Effector memory CD4-positive, alpha-beta T cell (primary cell): Measurements from ENCODE around the gene ENTPD7.

Experiments used
- DNase-seq, 3 donors: peaks; one replicate each; pipeline ENCODE4 v3.0.0-alpha.2; 2020
- H3K27ac ChIP-seq: 2 replicates; pipeline ENCODE4 v1.7.0; 2013; ENCODE audit warnings: mild to moderate bottlenecking, low read length, moderate library complexity; ENCODE audit not compliant: insufficient read depth, poor library complexity, severe bottlenecking
- H3K27me3 ChIP-seq: replicated peaks from 2 replicates; pipeline ENCODE4 v1.7.0; 2013; ENCODE audit warnings: mild to moderate bottlenecking, low read length; ENCODE audit not compliant: insufficient read depth, control insufficient read depth, poor library complexity, severe bottlenecking
- H3K36me3 ChIP-seq: 2 replicates; pipeline ENCODE4 v1.7.0; 2013; ENCODE audit warnings: mild to moderate bottlenecking, low read length, moderate library complexity; ENCODE audit not compliant: control insufficient read depth, insufficient read depth
- H3K4me1 ChIP-seq: 2 replicates; pipeline ENCODE4 v1.7.0; 2013; ENCODE audit warnings: low read length, mild to moderate bottlenecking; ENCODE audit not compliant: control insufficient read depth, insufficient read depth, poor library complexity, severe bottlenecking
- H3K4me3 ChIP-seq: 2 replicates; pipeline ENCODE4 v1.7.0; 2013; ENCODE audit warnings: low read length, low read depth, mild to moderate bottlenecking; ENCODE audit not compliant: insufficient read depth, poor library complexity, severe bottlenecking
- H3K9me3 ChIP-seq: 2 replicates; pipeline ENCODE4 v1.7.0; 2013; ENCODE audit warnings: mild to moderate bottlenecking, low read length, moderate library complexity; ENCODE audit not compliant: control insufficient read depth
- total RNA-seq, 3 donors: gene quantifications; one replicate each; lab custom pipeline; 2026; lab: John Stamatoyannopoulos, UW

ENTPD7 gene
- total RNA-seq: 7.4 to 8.9 (median 8.0) reads per million in 3 donors

GRCh38 chr10:99659031-99659867 lies at the start of gene ENTPD7:
ENTPD7 (plus strand) TSS chr10:99659509; CDS start chr10:99659957, 448 bp downstream.
- peaks cover 9% of the 10 kb centered on the region for H3K4me1 ChIP-seq
- no peaks in the 10 kb centered on the region for H3K9me3 ChIP-seq
- H3K4me3 ChIP-seq: peak within 1 kb of the TSS; percentile 85
- no peaks in the 10 kb centered on the region for H3K36me3 ChIP-seq
- H3K27ac ChIP-seq: peak within 1 kb of the TSS; percentile 57
- DNase-seq: peak; percentile 72 to 82 (median 80)
- H3K27me3 ChIP-seq: peaks cover 3% of the 10 kb centered on the region

DNA sequence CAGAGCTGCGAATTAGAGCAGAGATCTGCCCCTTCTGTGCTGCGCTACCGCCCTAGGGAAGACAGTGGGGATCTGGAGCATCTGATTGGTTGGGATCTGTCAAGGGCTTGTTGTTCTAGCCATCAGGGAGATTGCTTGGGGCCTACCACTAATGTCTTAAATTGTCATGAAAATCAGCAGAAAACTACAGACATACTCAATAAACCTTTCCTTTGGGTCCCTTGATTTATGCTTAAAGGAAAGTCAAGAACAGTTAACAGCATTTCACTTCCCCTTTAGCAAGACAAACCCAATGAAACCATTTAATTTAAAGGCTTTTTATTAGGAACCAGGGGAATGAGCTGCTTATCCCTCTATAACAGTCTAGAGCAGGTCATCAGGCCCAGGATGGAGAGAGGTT lies 49.1 kb upstream of the ENTPD7 start:
- H3K27me3 ChIP-seq: no peaks in the 10 kb centered on the region
- no peak for DNase-seq
- H3K36me3 ChIP-seq: peaks cover 17% of the 10 kb centered on the region
- H3K27ac ChIP-seq: no peak overlapping the region
- H3K4me1 ChIP-seq: peaks cover 3% of the 10 kb centered on the region
- no peak overlapping the region for H3K4me3 ChIP-seq
- H3K9me3 ChIP-seq: no peaks in the 10 kb centered on the region

DNA sequence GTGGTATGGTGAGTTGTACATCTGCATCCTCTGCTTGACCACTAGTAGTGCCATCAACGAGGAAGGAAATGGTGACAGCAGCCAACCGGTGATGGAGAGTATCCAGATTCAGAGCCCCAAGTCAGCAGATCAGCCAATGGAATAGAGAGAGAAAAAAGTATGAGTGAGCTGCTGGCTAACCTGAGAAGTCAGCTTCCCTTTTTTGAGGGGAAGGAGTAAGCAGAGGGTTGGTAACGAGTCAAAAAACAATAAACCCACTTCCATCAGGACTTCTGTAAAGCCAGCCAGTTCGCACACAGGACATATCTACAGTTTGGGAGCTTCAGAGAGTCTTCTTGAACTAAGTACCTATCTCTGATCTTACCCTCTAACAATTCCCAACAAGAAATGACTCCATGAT lies 48.0 kb upstream of the ENTPD7 start:
- Histone ChIP-seq H3K4me1 (peaks cover 3% of the 10 kb centered on the region), H3K27ac (no peak overlapping the region)

DNA sequence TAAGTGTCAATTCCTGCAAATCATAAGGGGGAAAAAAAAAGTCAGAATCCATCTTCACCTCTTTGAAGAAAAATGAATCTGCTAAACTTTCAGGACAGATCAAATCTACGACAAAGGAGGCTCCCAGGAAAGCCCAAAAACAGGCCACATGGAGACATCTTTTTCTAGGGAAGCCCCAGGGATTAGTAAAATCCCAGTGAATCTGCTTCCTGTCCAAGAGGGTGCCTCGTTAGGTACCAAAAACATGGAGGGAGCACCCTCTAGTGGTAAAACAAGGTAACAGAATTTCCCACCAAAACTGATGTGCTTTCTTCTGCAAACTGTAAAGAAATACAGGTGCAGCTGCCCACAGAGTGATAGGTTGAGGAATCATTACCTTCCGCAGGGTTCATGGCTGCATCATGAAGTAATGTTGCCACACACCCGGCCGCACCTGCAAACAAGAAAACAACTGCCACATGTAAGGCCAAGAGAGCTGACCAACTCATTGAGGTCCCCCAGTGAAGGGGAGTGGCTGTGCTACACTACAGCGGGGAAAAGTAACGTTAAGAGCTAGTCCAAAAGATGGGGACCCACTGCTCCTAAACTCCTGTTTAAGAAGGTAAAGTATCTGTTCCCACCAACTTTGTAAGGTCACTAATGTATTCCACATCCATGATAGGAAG lies 47.0 kb upstream of the ENTPD7 start:
- peak in 1 of 3 donors; percentile 10 for DNase-seq
- Histone ChIP-seq H3K36me3 (peaks cover 17% of the 10 kb centered on the region), H3K27ac (no peak overlapping the region)

More for the DNA sequence above, 48.0 kb upstream of the ENTPD7 start:
- DNase-seq: no peak
- peaks cover 17% of the 10 kb centered on the region for H3K36me3 ChIP-seq
- H3K9me3 ChIP-seq: no peaks in the 10 kb centered on the region
- no peaks in the 10 kb centered on the region for H3K27me3 ChIP-seq
- H3K4me3 ChIP-seq: no peak overlapping the region

GRCh38 chr10:99615426-99615825 lies 43.9 kb upstream of the ENTPD7 start:
- no peak for DNase-seq
- Histone ChIP-seq H3K27me3 (no peaks in the 10 kb centered on the region), H3K27ac (no peak overlapping the region), H3K9me3 (no peaks in the 10 kb centered on the region), H3K36me3 (peaks cover 15% of the 10 kb centered on the region), H3K4me3 (no peak overlapping the region), H3K4me1 (peaks cover 23% of the 10 kb centered on the region)

More for the DNA sequence above, 47.0 kb upstream of the ENTPD7 start:
- peaks cover 3% of the 10 kb centered on the region for H3K4me1 ChIP-seq
- H3K9me3 ChIP-seq: no peaks in the 10 kb centered on the region
- no peak overlapping the region for H3K4me3 ChIP-seq
- H3K27me3 ChIP-seq: no peaks in the 10 kb centered on the region

DNA sequence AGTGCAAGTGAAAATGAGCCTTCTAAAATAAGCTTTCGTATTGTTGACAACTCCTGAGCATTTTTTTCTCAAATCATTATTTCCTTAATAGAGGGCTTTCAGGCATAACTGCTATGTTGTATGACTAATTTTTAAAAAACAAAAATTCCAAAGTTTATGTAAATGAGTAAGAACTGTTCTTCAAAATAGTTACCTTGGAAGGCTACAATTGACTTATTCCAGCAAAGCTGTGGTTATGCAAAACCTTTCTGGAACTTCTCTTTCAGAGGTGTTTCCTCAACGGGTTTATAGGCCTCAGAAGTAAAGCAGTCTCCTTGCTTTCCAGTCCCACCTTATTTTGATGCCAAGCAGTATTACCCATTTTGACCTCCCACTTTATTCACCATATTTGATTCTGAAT lies 41.6 kb upstream of the ENTPD7 start:
- DNase-seq: no peak
- Histone ChIP-seq H3K27ac (no peak overlapping the region), H3K9me3 (no peaks in the 10 kb centered on the region), H3K4me1 (peaks cover 27% of the 10 kb centered on the region), H3K27me3 (no peaks in the 10 kb centered on the region), H3K4me3 (no peak overlapping the region), H3K36me3 (peaks cover 7% of the 10 kb centered on the region)

DNA sequence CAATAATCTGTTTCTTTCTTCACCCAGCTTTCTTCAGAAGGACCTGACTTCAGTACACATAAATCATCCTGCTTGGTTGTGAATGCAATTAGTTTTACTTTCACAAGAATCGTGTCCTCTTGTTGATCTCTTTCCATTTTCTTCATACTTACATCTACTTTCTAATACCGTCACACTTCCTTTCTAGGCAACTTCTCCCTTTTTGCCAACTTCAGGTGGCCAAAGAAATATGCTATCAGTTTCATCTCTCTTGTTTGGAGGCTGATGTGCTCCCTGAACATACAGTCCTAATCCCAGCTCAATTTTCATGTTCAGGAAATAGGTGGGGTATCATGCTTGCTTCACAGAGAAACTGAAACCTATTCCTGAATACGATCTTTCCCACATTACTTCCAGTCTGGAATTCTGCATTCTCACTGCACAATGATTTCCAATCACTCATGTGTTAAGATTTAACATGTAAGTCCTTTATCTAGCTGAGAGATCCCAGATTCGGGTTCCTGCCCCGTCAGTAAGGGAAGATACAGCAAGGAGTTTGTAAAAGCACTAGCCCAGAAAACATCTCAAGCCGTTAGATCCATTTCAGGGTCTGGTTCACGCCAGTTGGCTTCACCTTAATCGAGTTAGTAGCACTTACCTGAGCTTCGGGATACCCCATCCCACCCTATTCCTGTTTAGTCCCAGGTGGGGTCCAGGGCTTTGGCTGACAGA lies 40.1 kb upstream of the ENTPD7 start:
- peak overlapping the region; percentile 66 for H3K27ac ChIP-seq
- DNase-seq: no peak
- no peaks in the 10 kb centered on the region for H3K27me3 ChIP-seq
- peaks cover 27% of the 10 kb centered on the region for H3K4me1 ChIP-seq
- peaks cover 3% of the 10 kb centered on the region for H3K36me3 ChIP-seq
- no peaks in the 10 kb centered on the region for H3K9me3 ChIP-seq
- peak overlapping the region; percentile 72 for H3K4me3 ChIP-seq

DNA sequence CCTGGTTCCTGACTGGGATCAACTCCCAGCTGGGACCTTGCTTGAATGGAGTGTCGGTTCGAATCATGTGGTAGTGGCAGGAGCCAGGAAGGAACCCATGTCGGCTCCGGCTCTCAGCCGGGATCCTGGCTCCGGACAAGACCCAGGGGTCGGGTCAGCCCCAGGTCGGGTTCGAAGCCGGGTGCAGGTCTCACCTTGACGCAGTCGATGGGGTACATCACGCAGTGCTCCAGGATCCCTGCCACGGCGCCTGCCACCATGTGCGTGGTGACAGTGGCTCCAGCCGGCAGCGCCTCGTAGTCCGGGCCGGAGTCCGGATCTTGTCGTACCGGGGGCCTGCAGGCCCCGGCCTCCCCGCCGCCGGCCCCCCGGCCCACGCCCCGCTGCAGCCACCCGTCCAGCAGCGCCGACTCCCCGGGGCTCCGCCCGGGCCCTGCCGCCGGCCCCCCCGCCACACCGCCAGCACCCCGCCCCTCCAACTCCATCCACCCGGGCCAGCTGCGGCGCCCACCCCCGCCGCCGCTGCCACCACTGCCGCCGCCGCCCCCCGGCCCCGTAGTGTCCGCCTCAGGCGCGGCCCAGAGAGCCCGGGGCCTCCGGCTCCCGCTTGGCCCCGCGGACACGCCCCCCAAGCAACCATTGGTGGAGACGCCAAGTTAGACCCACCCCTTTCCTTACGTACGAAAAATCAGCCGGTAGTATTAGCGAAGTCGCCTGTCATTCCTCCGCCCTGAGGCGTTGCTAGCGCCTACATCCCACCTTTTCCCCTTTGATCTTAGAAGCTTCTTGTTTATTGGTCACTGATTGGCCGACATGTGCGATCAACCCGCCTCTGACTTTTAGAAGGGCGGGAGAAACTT lies 39.2 kb upstream of the ENTPD7 start, which contains the start of gene SLC25A28:
Gene SLC25A28, minus strand, starts transcription at position 589 of the 860 bp plus-strand sequence. Its CDS starts 104 bp downstream, at position 485.
- Histone ChIP-seq H3K27ac (peak within 1 kb of the TSS; percentile 97), H3K36me3 (peaks cover 3% of the 10 kb centered on the region), H3K4me1 (peaks cover 27% of the 10 kb centered on the region), H3K4me3 (peak within 1 kb of the TSS; percentile 84), H3K27me3 (no peaks in the 10 kb centered on the region), H3K9me3 (no peaks in the 10 kb centered on the region)
- peak in 1 of 3 donors; percentile 91 for DNase-seq
